H1 (cell line): ENCODE data around the gene DOCK9. TPM values are rescaled to one million over a fixed set of nuclear protein-coding genes. Genes with fewer than 3 reads are reported as not detected.

ENCODE experiments used
- CTCF ChIA-PET: fragments of 300-600 bp; sonication (Branson Sonifier 250); formaldehyde crosslinking; loops from one replicate; lab custom pipeline; 2021; ENCODE audit not compliant: partially characterized antibody; lab: Charles Lee
- POLR2A ChIA-PET: fragments of 300-600 bp; sonication (Branson Sonifier 250); formaldehyde crosslinking; loops from one replicate; lab custom pipeline; 2021; ENCODE audit warnings: inconsistent platforms; ENCODE audit not compliant: partially characterized antibody; lab: Charles Lee
- DNase-seq, 2 experiments: peaks; one replicate each; pipeline versions ENCODE4 v3.0.0 to v3.0.0-alpha.2; 2010 to 2022; ENCODE audit warnings: low spot score in 2 of 2, low read depth in 1 of 2, mixed read lengths in 1 of 2
- FAIRE-seq: peaks from 2 replicates; lab custom pipeline; 2011; peaks lifted over from hg19 to GRCh38; lab: Jason Lieb, UNC
- H2AFZ ChIP-seq: 2 replicates; pipeline ENCODE4 v1.8.1; 2012; ENCODE audit warnings: low read length, inconsistent platforms
- H2AK5ac ChIP-seq: 2 replicates; pipeline ENCODE4 v1.6.1; 2013; ENCODE audit warnings: low read depth, low read length
- H2BK120ac ChIP-seq: replicated peaks from 2 replicates; pipeline ENCODE3; 2013; ENCODE audit warnings: low read depth, low read length, inconsistent platforms
- H2BK12ac ChIP-seq: 2 replicates; pipeline ENCODE4 v1.6.1; 2013; ENCODE audit warnings: low read depth, low read length
- H2BK15ac ChIP-seq: 2 replicates; pipeline ENCODE4 v1.6.1; 2013; ENCODE audit warnings: low read length
- H2BK20ac ChIP-seq: 2 replicates; pipeline ENCODE4 v1.6.1; 2013; ENCODE audit warnings: low read length
- H2BK5ac ChIP-seq: 2 replicates; pipeline ENCODE4 v1.6.1; 2013; ENCODE audit warnings: low read depth, low read length
- H3K14ac ChIP-seq: 2 replicates; pipeline ENCODE4 v1.6.1; 2013; ENCODE audit warnings: inconsistent platforms; ENCODE audit not compliant: insufficient read length
- H3K18ac ChIP-seq: 2 replicates; pipeline ENCODE4 v1.6.1; 2013; ENCODE audit warnings: low read length; ENCODE audit errors: extremely low read depth
- H3K23ac ChIP-seq: 2 replicates; pipeline ENCODE4 v1.6.1; 2013; ENCODE audit warnings: inconsistent platforms; ENCODE audit not compliant: insufficient read length
- H3K23me2 ChIP-seq: 2 replicates; pipeline ENCODE4 v1.6.1; 2013; ENCODE audit warnings: low read depth, low read length
- H3K27ac ChIP-seq: 2 replicates; pipeline ENCODE4 v1.6.1; 2011; ENCODE audit warnings: low read depth, low read length, inconsistent platforms
- H3K27me3 ChIP-seq, 4 experiments: replicated peaks in 1 of 4; 1 replicate in 1 of 4; 2 replicates in 3 of 4; pipeline versions ENCODE4 v1.6.1 to v1.8.1; 2011 to 2013; ENCODE audit warnings: low read length in 3 of 4, mild to moderate bottlenecking in 3 of 4, inconsistent platforms in 2 of 4, mixed read lengths in 2 of 4, moderate library complexity in 1 of 4; ENCODE audit not compliant: control insufficient read depth in 3 of 4, insufficient read depth in 3 of 4; ENCODE audit errors: extremely low read depth in 1 of 4
- H3K36me3 ChIP-seq, 4 experiments: 2 replicates each; pipeline versions ENCODE4 v1.6.1 to v1.8.1; 2011 to 2013; ENCODE audit warnings: mild to moderate bottlenecking in 4 of 4, low read length in 3 of 4, moderate library complexity in 2 of 4, control low read depth in 1 of 4, inconsistent platforms in 1 of 4; ENCODE audit not compliant: insufficient read depth in 4 of 4, control insufficient read depth in 2 of 4
- H3K4ac ChIP-seq: replicated peaks from 2 replicates; pipeline ENCODE3; 2013; ENCODE audit warnings: low read length, low read depth, mixed read lengths, inconsistent platforms; ENCODE audit not compliant: insufficient read length
- H3K4me1 ChIP-seq, 4 experiments: replicated peaks in 1 of 4; 1 replicate in 1 of 4; 2 replicates in 3 of 4; pipeline versions ENCODE4 v1.6.1 to v1.8.1; 2011 to 2013; ENCODE audit warnings: low read length in 3 of 4, inconsistent platforms in 2 of 4, mixed read lengths in 1 of 4; ENCODE audit not compliant: insufficient read depth in 4 of 4, control insufficient read depth in 3 of 4
- H3K4me2 ChIP-seq, 2 experiments: 2 replicates each; pipeline versions ENCODE4 v1.6.1 to v1.8.1; 2011 to 2013; ENCODE audit warnings: low read depth in 2 of 2, low read length in 2 of 2, control low read depth in 1 of 2, inconsistent platforms in 1 of 2, mild to moderate bottlenecking in 1 of 2; ENCODE audit not compliant: insufficient read depth in 1 of 2
- H3K4me3 ChIP-seq, 4 experiments: fragments of 200-600, 300-600 bp in 1 of 4; sonication (generic), shearing (Covaris generic), sonication (Bioruptor Twin) in 1 of 4; 2 replicates each; pipeline versions ENCODE4 v1.5.1 to v1.8.1; 2011 to 2016; ENCODE audit warnings: low read length in 4 of 4, low read depth in 3 of 4, control low read depth in 2 of 4, inconsistent platforms in 2 of 4, mild to moderate bottlenecking in 2 of 4, mixed read lengths in 1 of 4, moderate library complexity in 1 of 4; ENCODE audit not compliant: insufficient read depth in 2 of 4; ENCODE audit errors: extremely low read depth in 1 of 4
- H3K56ac ChIP-seq: replicated peaks from 2 replicates; pipeline ENCODE3; 2013; ENCODE audit warnings: low read depth, mild to moderate bottlenecking, mixed read lengths, low read length, inconsistent platforms; ENCODE audit not compliant: insufficient read length
- H3K79me1 ChIP-seq: 2 replicates; pipeline ENCODE4 v1.6.1; 2013; ENCODE audit warnings: low read depth, low read length, control low read depth
- H3K79me2 ChIP-seq, 2 experiments: 2 replicates each; pipeline versions ENCODE4 v1.6.1 to v1.8.1; 2012 to 2013; ENCODE audit warnings: low read length in 2 of 2, mild to moderate bottlenecking in 2 of 2, inconsistent platforms in 1 of 2; ENCODE audit not compliant: insufficient read depth in 2 of 2, control insufficient read depth in 1 of 2
- H3K9ac ChIP-seq, 4 experiments: replicated peaks in 1 of 4; 1 replicate in 1 of 4; 2 replicates in 3 of 4; pipeline versions ENCODE4 v1.6.1 to v1.8.1; 2011 to 2013; ENCODE audit warnings: low read depth in 3 of 4, low read length in 3 of 4, control low read depth in 2 of 4, mild to moderate bottlenecking in 2 of 4, moderate library complexity in 2 of 4, inconsistent platforms in 1 of 4; ENCODE audit errors: extremely low read depth in 1 of 4
- H3K9me3 ChIP-seq, 2 experiments: 2 replicates each; pipeline versions ENCODE4 v1.6.1 to v1.8.1; 2012 to 2013; ENCODE audit warnings: mild to moderate bottlenecking in 2 of 2, moderate library complexity in 2 of 2, control low read depth in 1 of 2, inconsistent platforms in 1 of 2, low read depth in 1 of 2, low read length in 1 of 2, mixed read lengths in 1 of 2; ENCODE audit not compliant: insufficient read depth in 2 of 2
- H4K20me1 ChIP-seq, 2 experiments: replicated peaks in 1 of 2; 2 replicates each; pipeline versions ENCODE3 to v1.8.1; 2011 to 2013; ENCODE audit warnings: inconsistent platforms in 2 of 2, low read length in 2 of 2, mild to moderate bottlenecking in 1 of 2; ENCODE audit not compliant: insufficient read depth in 2 of 2, control insufficient read depth in 1 of 2
- H4K5ac ChIP-seq: 2 replicates; pipeline ENCODE4 v1.6.1; 2013; ENCODE audit warnings: low read length, low read depth, mixed read lengths, inconsistent platforms; ENCODE audit not compliant: insufficient read length
- H4K8ac ChIP-seq: 2 replicates; pipeline ENCODE4 v1.8.0; 2013; ENCODE audit warnings: mild to moderate bottlenecking, moderate library complexity, low read length, inconsistent platforms; ENCODE audit not compliant: insufficient read depth; ENCODE audit errors: extremely low read depth
- H4K91ac ChIP-seq: replicated peaks from 2 replicates; pipeline ENCODE3; 2013; ENCODE audit warnings: low read length, mixed read lengths, inconsistent platforms; ENCODE audit not compliant: insufficient read length
- JUND ChIP-seq: IDR thresholded peaks from 2 replicates; pipeline ENCODE4 v1.6.1; 2011; ENCODE audit warnings: mild to moderate bottlenecking, improper control_type of control experiment, low read length
- MAFK ChIP-seq: IDR thresholded peaks from 2 replicates; pipeline ENCODE4 v1.6.1; 2012; ENCODE audit warnings: low read depth, mild to moderate bottlenecking, improper control_type of control experiment, low read length
- POU5F1 ChIP-seq: IDR thresholded peaks from 2 replicates; pipeline ENCODE4 v1.6.1; 2011; ENCODE audit warnings: low read depth, mild to moderate bottlenecking, low read length, moderate library complexity
- RAD21 ChIP-seq, 2 experiments: IDR thresholded peaks in 1 of 2; conservative IDR thresholded peaks in 1 of 2; 2 replicates each; pipeline ENCODE4 v1.6.1; 2011; ENCODE audit warnings: low read depth in 2 of 2, low read length in 2 of 2, improper control_type of control experiment in 1 of 2, inconsistent platforms in 1 of 2, mild to moderate bottlenecking in 1 of 2, moderate library complexity in 1 of 2
- SP2 ChIP-seq: IDR thresholded peaks from 2 replicates; pipeline ENCODE4 v1.6.1; 2012; ENCODE audit warnings: mild to moderate bottlenecking, low read length, inconsistent platforms
- TAF1 ChIP-seq: IDR thresholded peaks from 2 replicates; pipeline ENCODE4 v1.6.1; 2011; ENCODE audit warnings: mild to moderate bottlenecking, low read depth, low read length
- YY1 ChIP-seq: IDR thresholded peaks from 2 replicates; pipeline ENCODE4 v1.6.1; 2011; ENCODE audit warnings: low read depth, mild to moderate bottlenecking, low read length
- WGBS, 2 experiments: shearing (Covaris generic) in 1 of 2; methylation state at CpG; one replicate each; pipeline versions ENCODE4 v1.1.6 to v1.1.7; 2013 to 2015; ENCODE audit warnings: low lambda C conversion rate in 2 of 2, mixed read lengths in 2 of 2, inconsistent platforms in 1 of 2, low coverage in 1 of 2, missing lambda C conversion rate in 1 of 2; ENCODE audit not compliant: insufficient replicate concordance in 2 of 2, insufficient coverage in 1 of 2, insufficient read length in 1 of 2; ENCODE audit errors: extremely low coverage in 1 of 2, missing lambda C conversion rate in 1 of 2; 5-methylcytosine and 5-hydroxymethylcytosine counted together
- polyA plus RNA-seq, 7 experiments: library from polyadenylated mRNA; depleted of rRNA in 3 of 7; stranded (reverse) in 5 of 7; unstranded in 2 of 7; fragments of >200 nt in 5 of 7; fragments of 200-250 nt in 2 of 7; gene quantifications; 1 replicate in 5 of 7; 2 replicates in 1 of 7; 4 replicates in 1 of 7; pipeline versions ENCODE4 v1.2.1 to v1.2.3, GENCODE V29; 2011 to 2013; ENCODE audit warnings: missing spikeins in 2 of 7, mixed read lengths in 2 of 7
- total RNA-seq: library from RNA; stranded (reverse); fragmentation: NEBNext Ultra II Directional; extraction: Animal tissue kit (Norgen Biotek cat#: 25700); gene quantifications from 2 replicates; pipeline ENCODE4 v1.2.1, GENCODE V29; 2021
- TF ChIP-seq, protein P1 (sequence below): IDR thresholded peaks from 2 replicates; pipeline ENCODE4 v1.6.1; 2011; ENCODE audit warnings: low read depth, mild to moderate bottlenecking, low read length; ENCODE audit not compliant: insufficient read depth

Gene DOCK9
- total and polyA plus RNA-seq, 2 of the 8 experiments (the other 6 are each of a cell fraction or from before 2014, with no cell fraction given) = 21.6 to 31.5 TPM

DNA sequence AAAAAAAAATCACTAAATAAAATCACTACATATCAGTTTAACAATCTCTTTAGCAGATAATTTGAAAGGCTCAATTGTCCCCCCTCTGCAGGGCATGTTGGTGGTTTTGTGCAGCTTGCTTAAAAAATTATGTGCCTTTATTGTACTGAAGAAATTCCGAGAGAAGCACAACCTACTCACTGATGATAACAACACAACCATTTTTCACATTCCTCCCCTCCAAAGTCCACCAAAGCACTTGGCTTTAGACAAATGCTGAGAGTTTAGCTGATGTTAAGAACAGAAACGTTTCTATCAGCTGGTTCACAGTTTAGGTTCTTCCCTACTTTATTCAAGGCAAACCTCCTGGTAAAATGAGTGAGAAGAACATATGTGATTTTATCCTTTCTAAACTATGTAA lies 923 bp downstream of the DOCK9 start:
- Histone ChIP-seq H2BK5ac (no peak overlapping the region), H2AK5ac (no peak overlapping the region), H2BK20ac (no peak overlapping the region), H4K5ac (no peak overlapping the region), H3K4me3 (no peak overlapping the region), H3K27me3 (no peaks in the 10 kb centered on the region), H3K79me2 (no peaks in the 10 kb centered on the region), H2BK12ac (no peak overlapping the region), H4K91ac (no peak overlapping the region), H3K27ac (no peak overlapping the region), H3K9ac (no peak overlapping the region), H3K23ac (no peak overlapping the region), H3K23me2 (no peaks in the 10 kb centered on the region; the same call in 1 of the 2 replicates), H3K4me1 (peaks cover 6 to 20% (median 10%) of the 10 kb centered on the region in 4 experiments), H3K79me1 (no peaks in the 10 kb centered on the region), H3K18ac (peak overlapping the region; percentile 38; the same call in 1 of the 2 replicates), H4K20me1 (no peaks in the 10 kb centered on the region), H3K4me2 (no peak overlapping the region), H3K9me3 (no peaks in the 10 kb centered on the region), H3K4ac (no peak overlapping the region), H2AFZ (no peak overlapping the region), H3K36me3 (no peaks in the 10 kb centered on the region), H3K14ac (no peak overlapping the region), H2BK120ac (no peak overlapping the region), H2BK15ac (no peak overlapping the region), H4K8ac (no peak overlapping the region), H3K56ac (no peak overlapping the region)
- DNase-seq = no peak
- FAIRE-seq = no peak
- WGBS, 2 experiments = 62% methylated on average over 2 of the region's 2 CpGs; no CpG with 5 or more reads in 1 of the 2 experiments
- ChIA-PET CTCF (interaction anchor here (0.6 to 1.9 kb wide), 8 partner anchors 8 to 203 kb away, joined by 3 to 5 read pairs (median 3); no protein-coding TSS in a partner anchor), POLR2A (interaction anchor here (1.1 to 1.5 kb wide), 3 partner anchors 9 to 38 kb away, joined by 3 to 4 read pairs (median 3); no protein-coding TSS in a partner anchor)
- no peak for TF ChIP-seq POU5F1
- TF ChIP-seq MAFK = no peak
- TF ChIP-seq RAD21 (IDR thresholded peaks at IDR 0.05 in 1 of 2, conservative IDR thresholded peaks at IDR 0.05 in 1 of 2; ENCODE audit: low read depth in 2 of 2, low read length in 2 of 2) = no peak
- TF ChIP-seq TAF1 = no peak
- no peak for TF ChIP-seq YY1
- TF ChIP-seq, protein P1, sequence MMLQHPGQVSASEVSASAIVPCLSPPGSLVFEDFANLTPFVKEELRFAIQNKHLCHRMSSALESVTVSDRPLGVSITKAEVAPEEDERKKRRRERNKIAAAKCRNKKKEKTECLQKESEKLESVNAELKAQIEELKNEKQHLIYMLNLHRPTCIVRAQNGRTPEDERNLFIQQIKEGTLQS = no peak
- no peak for TF ChIP-seq SP2
- no peak for TF ChIP-seq JUND
